Measurements from ENCODE around the gene RGPD8. TPM values are rescaled to one million over a fixed set of nuclear protein-coding genes. Genes with fewer than 3 reads are reported as not detected.
A peak's percentile ranks its signal among the peaks of the same experiment; 100 is the strongest.
"Not testable (repeated sequence)": the region's sequence is repeated elsewhere in the genome, so short reads cannot be mapped to it uniquely, and the experiment has no call there.

Gene RGPD8
- total RNA-seq, 1 donor from 2014 or later, result 16.0 TPM

DNA sequence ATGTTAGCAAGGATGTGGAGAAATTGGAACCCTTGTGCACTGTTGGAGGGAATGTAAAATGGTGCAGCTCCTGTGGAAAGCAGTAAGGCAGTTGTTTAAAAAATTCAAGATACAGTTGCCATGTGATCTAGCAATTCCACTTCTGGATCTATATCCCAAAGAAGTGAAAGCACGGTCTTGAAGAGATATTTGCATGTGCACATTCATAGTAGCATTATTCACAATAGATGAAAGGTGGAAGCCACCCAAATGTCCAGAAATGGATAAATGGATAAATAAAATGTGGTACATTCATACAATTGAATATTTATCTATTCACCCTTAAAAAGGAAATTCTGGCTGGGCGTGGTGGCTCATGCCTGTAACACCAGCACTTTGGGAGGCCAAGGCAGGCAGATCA lies 79.1 kb downstream of the RGPD8 start:
- H3K9me3 ChIP-seq; ATAC-seq; H3K27ac ChIP-seq; DNase-seq; H3K4me1 ChIP-seq; intact Hi-C loops (cut with DNase I); H3K4me3 ChIP-seq; H3K36me3 ChIP-seq; H3K27me3 ChIP-seq (ENCODE audit: low read depth): not testable (repeated sequence)

DNA sequence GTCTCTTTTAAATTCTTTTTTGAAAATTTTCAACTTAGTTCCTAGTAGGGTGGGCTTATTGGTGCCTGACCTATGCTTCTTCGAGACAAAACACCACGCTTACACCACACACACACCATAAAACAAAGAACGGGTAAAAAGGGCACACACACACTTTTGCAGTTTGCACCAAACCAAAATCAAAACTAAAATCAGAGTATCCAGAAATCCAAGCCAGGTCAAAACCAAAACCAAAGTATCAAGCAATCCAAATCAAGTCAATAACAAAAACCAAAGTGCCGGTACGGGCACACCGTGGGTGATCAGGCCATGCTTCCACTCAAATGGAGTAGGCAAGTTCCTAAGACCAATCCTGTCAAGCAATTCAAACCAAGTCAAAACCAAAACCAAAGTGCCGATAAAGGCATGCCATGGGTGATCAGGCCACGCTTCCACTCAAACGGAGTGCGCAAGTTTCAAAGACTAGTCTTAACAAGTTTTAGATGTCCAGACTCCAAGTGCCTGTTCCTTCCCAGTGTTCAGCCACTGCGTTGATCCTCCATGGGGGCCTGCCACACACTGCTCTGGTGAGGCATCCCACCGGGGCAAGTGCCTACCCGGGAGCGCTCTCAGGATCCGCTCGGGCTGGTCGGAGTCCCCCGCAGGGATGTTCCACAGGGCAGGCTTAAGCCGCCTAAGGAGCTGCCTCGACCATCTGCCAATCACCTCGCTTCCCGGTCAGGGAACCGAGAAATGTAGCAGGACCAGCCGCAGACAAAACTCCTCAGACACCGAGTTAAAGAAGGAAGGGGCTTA lies 80.4 kb downstream of the RGPD8 start:
- H3K4me1 ChIP-seq; H3K27me3 ChIP-seq (ENCODE audit: low read depth); ATAC-seq; DNase-seq; H3K36me3 ChIP-seq; H3K27ac ChIP-seq; intact Hi-C loops (cut with DNase I); H3K4me3 ChIP-seq; H3K9me3 ChIP-seq: not testable (repeated sequence)

DNA sequence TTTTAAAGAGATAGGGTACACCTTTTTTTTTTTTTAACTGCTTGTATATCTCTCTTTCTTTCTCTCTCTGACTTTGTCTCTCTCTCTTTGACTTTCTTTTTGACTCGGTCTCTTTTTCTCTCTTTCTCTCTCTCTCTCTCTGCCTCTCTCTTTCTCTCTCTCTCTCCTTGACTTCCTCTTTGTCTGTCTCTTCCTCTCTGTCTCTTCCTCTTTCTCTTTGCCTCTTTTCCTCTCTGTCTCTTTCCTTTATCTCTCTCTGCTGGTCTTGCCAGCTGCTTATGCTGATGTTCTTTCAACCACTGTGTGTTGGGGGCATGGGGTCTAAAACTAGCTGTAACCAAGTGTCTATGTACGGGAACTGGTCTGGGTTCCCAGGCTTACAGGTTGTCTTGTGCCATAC lies 81.2 kb downstream of the RGPD8 start:
- H3K27ac ChIP-seq; DNase-seq; H3K4me1 ChIP-seq; H3K27me3 ChIP-seq (ENCODE audit: low read depth); ATAC-seq; H3K4me3 ChIP-seq; H3K36me3 ChIP-seq; intact Hi-C loops (cut with DNase I); H3K9me3 ChIP-seq: not testable (repeated sequence)

DNA sequence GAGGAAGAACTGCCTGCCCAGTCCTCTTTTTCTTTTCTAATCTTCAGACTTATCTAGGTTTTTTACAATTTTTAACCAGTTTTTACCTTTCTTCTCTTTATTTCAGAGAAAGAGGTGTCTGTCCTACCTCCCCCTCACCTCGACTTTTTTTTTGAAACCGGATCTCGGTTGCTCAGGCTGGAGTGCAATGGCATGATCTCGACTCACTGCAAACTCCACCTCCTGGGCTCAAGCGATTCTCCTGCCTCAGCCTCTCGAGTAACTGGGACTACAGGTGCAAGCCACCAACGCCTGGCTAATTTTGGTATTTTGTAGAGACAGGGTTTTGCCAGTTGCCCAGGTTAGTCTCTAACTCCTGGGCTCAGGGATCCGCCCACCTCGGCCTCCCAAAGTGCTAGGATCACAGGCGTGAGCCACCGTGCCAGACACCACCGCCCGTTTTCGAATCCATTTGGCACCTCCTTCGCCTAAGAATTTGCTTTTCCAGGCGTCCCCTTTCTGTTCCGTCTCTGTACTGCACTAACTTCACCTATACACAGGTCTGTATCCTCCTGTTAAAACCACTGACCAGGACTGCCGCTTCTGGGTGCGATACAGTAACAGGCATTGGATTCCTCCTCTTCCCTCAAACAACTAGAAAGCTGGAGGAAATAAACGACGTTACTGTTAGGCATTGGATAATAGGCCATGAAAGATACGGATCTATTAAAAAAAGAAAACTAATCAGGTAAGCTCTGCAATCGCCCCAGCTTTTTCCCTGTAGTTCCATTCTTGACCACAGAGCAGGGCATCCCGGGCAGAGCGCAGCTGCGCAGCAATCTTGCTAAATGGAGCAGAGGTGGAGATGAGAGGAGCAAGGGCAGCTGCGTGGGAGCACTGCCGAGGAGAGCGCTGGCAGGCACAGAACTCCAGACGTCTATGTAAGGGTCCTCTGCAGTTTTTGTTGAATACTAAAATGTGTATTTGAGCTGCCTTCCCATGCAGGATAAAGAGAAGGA lies 88.1 kb downstream of the RGPD8 start:
- TF ChIP-seq, protein P1, sequence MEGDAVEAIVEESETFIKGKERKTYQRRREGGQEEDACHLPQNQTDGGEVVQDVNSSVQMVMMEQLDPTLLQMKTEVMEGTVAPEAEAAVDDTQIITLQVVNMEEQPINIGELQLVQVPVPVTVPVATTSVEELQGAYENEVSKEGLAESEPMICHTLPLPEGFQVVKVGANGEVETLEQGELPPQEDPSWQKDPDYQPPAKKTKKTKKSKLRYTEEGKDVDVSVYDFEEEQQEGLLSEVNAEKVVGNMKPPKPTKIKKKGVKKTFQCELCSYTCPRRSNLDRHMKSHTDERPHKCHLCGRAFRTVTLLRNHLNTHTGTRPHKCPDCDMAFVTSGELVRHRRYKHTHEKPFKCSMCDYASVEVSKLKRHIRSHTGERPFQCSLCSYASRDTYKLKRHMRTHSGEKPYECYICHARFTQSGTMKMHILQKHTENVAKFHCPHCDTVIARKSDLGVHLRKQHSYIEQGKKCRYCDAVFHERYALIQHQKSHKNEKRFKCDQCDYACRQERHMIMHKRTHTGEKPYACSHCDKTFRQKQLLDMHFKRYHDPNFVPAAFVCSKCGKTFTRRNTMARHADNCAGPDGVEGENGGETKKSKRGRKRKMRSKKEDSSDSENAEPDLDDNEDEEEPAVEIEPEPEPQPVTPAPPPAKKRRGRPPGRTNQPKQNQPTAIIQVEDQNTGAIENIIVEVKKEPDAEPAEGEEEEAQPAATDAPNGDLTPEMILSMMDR (IDR thresholded peaks at IDR 0.05), result no peak
- DNase-seq (no peak), ATAC-seq (no peak)
- Histone ChIP-seq H3K9me3 (no peaks in the 10 kb centered on the region), H3K4me3 (no peak overlapping the region), H3K27me3 (ENCODE audit: low read depth) (no peaks in the 10 kb centered on the region), H3K36me3 (no peaks in the 10 kb centered on the region), H3K27ac (no peak overlapping the region), H3K4me1 (no peaks in the 10 kb centered on the region)
- intact Hi-C loops (cut with DNase I), result no loop called here

DNA sequence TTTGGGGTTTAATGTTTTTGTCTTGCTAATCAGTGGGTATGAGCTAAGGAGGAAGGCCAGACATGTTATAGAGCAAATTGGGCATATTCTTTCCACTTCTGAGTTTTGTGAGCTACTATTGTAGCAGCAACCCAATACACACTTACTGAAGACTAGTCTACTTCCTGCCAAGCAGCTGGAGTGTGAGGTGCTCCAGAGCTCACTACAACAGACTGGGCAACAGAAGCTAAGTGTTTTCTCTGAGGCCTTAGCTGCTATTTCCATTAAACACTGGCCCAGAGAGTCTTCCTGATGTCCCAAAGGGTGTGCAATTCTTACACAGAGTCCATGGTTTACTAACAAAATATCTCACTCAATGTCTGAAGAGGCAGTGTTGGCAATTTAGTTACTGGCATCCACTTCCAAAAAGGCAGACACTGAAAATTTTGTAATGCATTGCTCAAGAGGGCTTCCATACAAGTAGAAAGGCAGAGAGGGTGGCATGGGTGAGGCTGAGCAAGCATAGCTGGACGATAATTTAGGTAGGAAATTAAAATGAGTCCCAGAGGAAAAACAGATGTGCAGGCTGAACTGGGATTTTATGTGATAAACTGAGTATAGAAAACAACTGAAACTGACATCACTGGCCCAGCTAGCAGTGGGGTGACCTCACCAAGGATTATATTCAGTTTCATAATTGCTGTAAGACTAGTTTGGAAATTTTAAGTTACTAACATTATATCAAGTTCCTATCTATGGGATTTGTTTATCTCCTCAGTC lies 89.4 kb downstream of the RGPD8 start:
- TF ChIP-seq, protein P1 (IDR thresholded peaks at IDR 0.05), result no peak
- H3K36me3 ChIP-seq, result no peaks in the 10 kb centered on the region
- H3K27me3 ChIP-seq (ENCODE audit: low read depth), result no peaks in the 10 kb centered on the region
- no peaks in the 10 kb centered on the region for H3K4me1 ChIP-seq
- no peaks in the 10 kb centered on the region for H3K9me3 ChIP-seq
- no peak overlapping the region for H3K4me3 ChIP-seq
- no peak overlapping the region for H3K27ac ChIP-seq
- no peak for DNase-seq
- peak in 1 of 2 donors; percentile 26 for ATAC-seq
- intact Hi-C loops (cut with DNase I), result no loop called here

DNA sequence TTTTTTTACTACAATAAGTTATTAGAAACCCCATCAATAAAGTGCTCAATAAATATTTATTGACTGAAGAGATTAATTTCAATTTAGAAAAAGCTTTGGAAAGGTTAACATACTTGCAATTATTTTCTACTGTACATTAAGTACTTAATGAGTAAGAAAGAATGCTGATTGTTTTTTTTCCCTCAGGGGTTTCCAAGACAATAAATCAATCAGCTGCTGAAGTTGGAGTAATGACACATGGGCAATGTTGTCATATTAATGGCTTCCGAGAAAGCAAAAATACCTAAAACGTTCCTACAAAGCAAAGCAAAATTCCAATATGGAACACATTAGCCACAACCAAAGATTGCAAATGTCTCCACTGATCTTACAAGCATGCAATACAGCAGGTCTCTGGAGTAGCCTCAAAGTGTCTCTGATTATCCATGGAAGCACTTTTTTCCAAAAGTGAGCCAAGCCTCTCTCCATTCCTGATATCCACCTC lies 91.3 kb downstream of the RGPD8 start:
- intact Hi-C loops (cut with DNase I), result no loop called here
- no peak overlapping the region for H3K27ac ChIP-seq
- H3K36me3 ChIP-seq, result no peaks in the 10 kb centered on the region
- H3K4me3 ChIP-seq, result no peak overlapping the region
- no peaks in the 10 kb centered on the region for H3K4me1 ChIP-seq
- TF ChIP-seq, protein P1 (IDR thresholded peaks at IDR 0.05), result no peak
- no peak for ATAC-seq
- H3K9me3 ChIP-seq, result no peaks in the 10 kb centered on the region
- no peak for DNase-seq
- H3K27me3 ChIP-seq (ENCODE audit: low read depth), result no peaks in the 10 kb centered on the region

Measured in lower lobe of right lung (tissue), 2 donors.